Measurements from ENCODE around the gene CCDC167. TPM values are rescaled to one million over a fixed set of nuclear protein-coding genes. Genes with fewer than 3 reads are reported as not detected.

Gene CCDC167
- total RNA-seq, 1 experiment from 2014 or later, result 32.3 TPM

DNA sequence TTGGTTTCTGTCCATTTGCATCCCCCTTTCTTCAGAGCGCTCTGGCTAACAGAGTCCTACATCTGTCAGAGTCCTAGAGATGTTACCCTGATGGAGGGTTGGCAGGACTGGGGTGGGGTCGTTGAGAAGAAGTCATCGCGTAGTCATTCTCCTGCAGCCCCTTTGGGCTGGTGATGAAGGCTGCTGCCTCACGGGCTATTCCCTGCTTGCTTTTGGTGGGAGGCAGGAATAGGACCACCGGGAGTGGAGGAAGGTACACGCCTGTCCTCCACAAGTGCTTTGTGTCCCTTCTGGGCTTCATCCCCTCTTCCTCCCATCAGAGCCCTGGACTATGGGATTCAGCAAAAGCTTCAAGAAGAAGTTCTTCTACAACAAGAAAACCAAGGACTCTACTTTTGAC, 20.9 kb downstream of the CCDC167 start:
- no peak overlapping the region for H3K4me3 Mint-ChIP-seq (ENCODE audit: unreplicated experiment)

DNA sequence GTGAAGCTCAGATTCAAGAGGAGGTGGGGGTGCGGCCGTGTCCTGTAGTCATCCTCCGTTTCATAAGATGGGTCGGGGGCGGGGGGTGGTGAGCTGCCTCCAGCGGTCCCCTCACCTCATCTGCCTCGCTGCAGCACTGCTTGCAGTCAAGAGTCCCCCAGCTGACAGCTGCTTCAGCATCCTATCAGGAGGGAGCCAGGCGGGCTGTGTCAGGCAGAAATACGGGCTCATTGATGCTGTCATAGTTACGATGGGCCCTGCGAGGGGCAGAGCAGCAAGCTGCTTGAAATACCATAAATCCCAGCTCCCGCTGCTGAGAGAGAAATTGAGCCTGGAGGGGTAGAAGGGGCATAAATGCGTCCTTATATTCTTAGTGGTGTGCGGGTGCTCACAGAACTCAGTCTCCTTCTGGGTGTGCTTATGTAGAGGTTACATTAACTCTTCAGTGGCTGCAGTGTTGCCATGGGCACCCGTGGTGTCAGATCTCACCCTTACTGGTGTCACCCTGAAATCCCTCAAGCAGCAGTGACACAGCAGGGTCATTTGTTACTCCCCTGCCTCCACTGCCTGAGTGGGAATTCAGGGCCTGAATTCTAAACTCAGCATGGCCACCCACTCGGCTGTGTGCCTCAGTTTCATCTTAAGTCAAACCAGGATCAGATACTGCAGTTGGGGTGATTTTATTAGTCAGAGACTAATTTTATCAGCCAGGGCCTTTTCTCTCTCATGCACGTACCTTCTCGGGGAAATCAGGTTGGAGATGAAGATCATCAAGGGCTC, 21.8 kb downstream of the CCDC167 start:
- Histone ChIP-seq H3K9me3 (no peaks in the 10 kb centered on the region), H3K27me3 (replicated peaks; ENCODE audit: control insufficient read depth, insufficient read depth, low read length) (no peaks in the 10 kb centered on the region), H3K36me3 (ENCODE audit: control insufficient read depth, insufficient read depth, low read length) (peaks cover 1% of the 10 kb centered on the region), H3K4me3 (ENCODE audit: low read depth, low read length) (no peak overlapping the region), H3K4me1 (no peaks in the 10 kb centered on the region)
- Mint-ChIP-seq H3K36me3 (ENCODE audit: insufficient read depth, unreplicated experiment) (peaks cover 23% of the 10 kb centered on the region), H3K4me3 (ENCODE audit: unreplicated experiment) (no peak overlapping the region), H3K27me3 (ENCODE audit: insufficient read depth, unreplicated experiment) (no peaks in the 10 kb centered on the region), H3K27ac (ENCODE audit: unreplicated experiment) (no peak overlapping the region), H3K9me3 (ENCODE audit: unreplicated experiment) (no peaks in the 10 kb centered on the region), H3K4me1 (ENCODE audit: low read depth, unreplicated experiment) (no peaks in the 10 kb centered on the region)
- TF ChIP-seq, protein P1, sequence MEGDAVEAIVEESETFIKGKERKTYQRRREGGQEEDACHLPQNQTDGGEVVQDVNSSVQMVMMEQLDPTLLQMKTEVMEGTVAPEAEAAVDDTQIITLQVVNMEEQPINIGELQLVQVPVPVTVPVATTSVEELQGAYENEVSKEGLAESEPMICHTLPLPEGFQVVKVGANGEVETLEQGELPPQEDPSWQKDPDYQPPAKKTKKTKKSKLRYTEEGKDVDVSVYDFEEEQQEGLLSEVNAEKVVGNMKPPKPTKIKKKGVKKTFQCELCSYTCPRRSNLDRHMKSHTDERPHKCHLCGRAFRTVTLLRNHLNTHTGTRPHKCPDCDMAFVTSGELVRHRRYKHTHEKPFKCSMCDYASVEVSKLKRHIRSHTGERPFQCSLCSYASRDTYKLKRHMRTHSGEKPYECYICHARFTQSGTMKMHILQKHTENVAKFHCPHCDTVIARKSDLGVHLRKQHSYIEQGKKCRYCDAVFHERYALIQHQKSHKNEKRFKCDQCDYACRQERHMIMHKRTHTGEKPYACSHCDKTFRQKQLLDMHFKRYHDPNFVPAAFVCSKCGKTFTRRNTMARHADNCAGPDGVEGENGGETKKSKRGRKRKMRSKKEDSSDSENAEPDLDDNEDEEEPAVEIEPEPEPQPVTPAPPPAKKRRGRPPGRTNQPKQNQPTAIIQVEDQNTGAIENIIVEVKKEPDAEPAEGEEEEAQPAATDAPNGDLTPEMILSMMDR (IDR thresholded peaks at IDR 0.05; ENCODE audit: insufficient read depth in 1 of 2, low read depth in 1 of 2, low read length in 1 of 2, severe bottlenecking in 1 of 2, unreplicated experiment in 1 of 2), result no peak
- POLR2A ChIA-PET, result no interaction called here
- no TSS peak for BruUV-seq (replicated peaks)
- CTCF ChIA-PET, result interaction anchor here (0.5 kb wide), 1 partner anchor 531 kb away, joined by 3 read pairs; no protein-coding TSS in a partner anchor
- intact Hi-C loops (cut with micrococcal nuclease; ENCODE audit: unreplicated experiment), result loop anchor here (5.0 kb wide), 1 partner anchor 96 kb away; no protein-coding TSS in a partner anchor
- no peak for DNase-seq

More for the DNA sequence above, 20.9 kb downstream of the CCDC167 start:
- Mint-ChIP-seq H3K36me3 (ENCODE audit: insufficient read depth, unreplicated experiment) (peaks cover 24% of the 10 kb centered on the region), H3K27ac (ENCODE audit: unreplicated experiment) (no peak overlapping the region), H3K4me1 (ENCODE audit: low read depth, unreplicated experiment) (no peaks in the 10 kb centered on the region), H3K27me3 (ENCODE audit: insufficient read depth, unreplicated experiment) (no peaks in the 10 kb centered on the region), H3K9me3 (ENCODE audit: unreplicated experiment) (no peaks in the 10 kb centered on the region)
- intact Hi-C loops (cut with micrococcal nuclease; ENCODE audit: unreplicated experiment), result loop anchor here (5.0 kb wide), 1 partner anchor 97 kb away; no protein-coding TSS in a partner anchor
- no TSS peak for BruUV-seq (replicated peaks)
- no peaks in the 10 kb centered on the region for H3K9me3 ChIP-seq
- POLR2A ChIA-PET, result no interaction called here
- H3K4me3 ChIP-seq (ENCODE audit: low read depth, low read length), result no peak overlapping the region
- no peaks in the 10 kb centered on the region for H3K27me3 ChIP-seq (replicated peaks; ENCODE audit: control insufficient read depth, insufficient read depth, low read length)
- TF ChIP-seq, protein P1 (IDR thresholded peaks at IDR 0.05; ENCODE audit: insufficient read depth in 1 of 2, low read depth in 1 of 2, low read length in 1 of 2, severe bottlenecking in 1 of 2, unreplicated experiment in 1 of 2), result no peak
- DNase-seq, result no peak
- CTCF ChIA-PET, result no interaction called here
- peaks cover 1% of the 10 kb centered on the region for H3K36me3 ChIP-seq (ENCODE audit: control insufficient read depth, insufficient read depth, low read length)
- no peaks in the 10 kb centered on the region for H3K4me1 ChIP-seq

DNA sequence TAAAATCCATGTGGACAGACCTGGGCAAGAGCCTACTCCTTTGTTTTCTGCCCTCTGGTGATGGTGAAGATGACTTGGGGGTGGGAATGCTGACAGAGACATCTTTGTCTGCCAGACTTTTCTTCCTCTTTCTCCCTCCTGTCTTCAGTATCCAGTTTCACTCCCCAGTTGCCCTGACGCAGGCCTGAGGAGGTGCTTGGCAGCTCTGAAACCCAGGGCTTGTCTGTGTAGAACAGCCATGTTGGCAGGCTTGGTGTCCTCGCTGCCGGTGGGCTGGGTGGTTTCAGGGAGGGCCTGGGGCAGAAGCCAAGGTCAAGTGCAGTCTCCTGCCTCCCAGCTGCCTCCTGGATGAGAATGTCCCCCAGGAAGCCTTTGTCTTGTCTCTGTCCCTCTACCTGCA, 22.5 kb downstream of the CCDC167 start:
- H3K36me3 ChIP-seq (ENCODE audit: control insufficient read depth, insufficient read depth, low read length), result peaks cover 2% of the 10 kb centered on the region
- H3K9me3 ChIP-seq, result no peaks in the 10 kb centered on the region
- Mint-ChIP-seq H3K27ac (ENCODE audit: unreplicated experiment) (no peak overlapping the region), H3K4me3 (ENCODE audit: unreplicated experiment) (no peak overlapping the region), H3K36me3 (ENCODE audit: insufficient read depth, unreplicated experiment) (peaks cover 18% of the 10 kb centered on the region), H3K4me1 (ENCODE audit: low read depth, unreplicated experiment) (no peaks in the 10 kb centered on the region), H3K9me3 (ENCODE audit: unreplicated experiment) (no peaks in the 10 kb centered on the region), H3K27me3 (ENCODE audit: insufficient read depth, unreplicated experiment) (no peaks in the 10 kb centered on the region)
- CTCF ChIA-PET, result no interaction called here
- intact Hi-C loops (cut with micrococcal nuclease; ENCODE audit: unreplicated experiment), result loop anchor here (5.0 kb wide), 1 partner anchor 95 kb away; no protein-coding TSS in a partner anchor
- no peaks in the 10 kb centered on the region for H3K27me3 ChIP-seq (replicated peaks; ENCODE audit: control insufficient read depth, insufficient read depth, low read length)
- TF ChIP-seq, protein P1 (IDR thresholded peaks at IDR 0.05; ENCODE audit: insufficient read depth in 1 of 2, low read depth in 1 of 2, low read length in 1 of 2, severe bottlenecking in 1 of 2, unreplicated experiment in 1 of 2), result no peak
- no peak overlapping the region for H3K4me3 ChIP-seq (ENCODE audit: low read depth, low read length)
- no peak for DNase-seq
- no peaks in the 10 kb centered on the region for H3K4me1 ChIP-seq
- POLR2A ChIA-PET, result no interaction called here
- BruUV-seq (replicated peaks), result no TSS peak

Measured in Caco-2 (cell line).